GM19035 (cell line): Measurements from ENCODE around the gene PANX2.

Source experiments
- ATAC-seq: cut with Tn5 transposase; IDR thresholded peaks from one replicate; pipeline ENCODE4 v1.9.1; 2021; ENCODE audit not compliant: unreplicated experiment

The PANX2 gene

GRCh38 chr22:50209893-50210292 lies 39.4 kb downstream of the PANX2 start:
- no peak for ATAC-seq

- ATAC-seq = no peak
Measured at GRCh38 chr22:50210378-50211139, 40.0 kb downstream of the PANX2 start.

- ATAC-seq = no peak
Measured at GRCh38 chr22:50211147-50211546, 40.6 kb downstream of the PANX2 start.

DNA sequence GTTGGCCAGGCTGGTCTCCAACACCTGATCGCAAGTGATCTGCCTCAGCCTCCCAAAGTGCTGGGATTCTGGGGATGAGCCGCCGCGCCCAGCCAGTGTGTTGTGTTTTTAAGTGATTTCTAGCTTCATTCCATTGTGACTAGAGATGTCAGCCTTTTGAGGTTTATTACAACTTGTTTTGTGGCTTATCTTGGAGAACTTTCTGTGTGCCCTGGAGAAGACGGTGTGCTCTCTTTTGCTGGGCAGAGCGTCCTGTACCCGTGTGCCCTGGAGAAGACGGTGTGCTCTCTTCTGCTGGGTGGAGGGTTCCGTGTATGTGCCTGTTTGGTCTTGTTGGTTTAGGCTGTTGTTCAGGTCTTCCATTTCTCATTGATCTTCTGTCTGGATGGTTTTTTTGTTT lies 42.7 kb downstream of the PANX2 start:
- ATAC-seq = no peak

DNA sequence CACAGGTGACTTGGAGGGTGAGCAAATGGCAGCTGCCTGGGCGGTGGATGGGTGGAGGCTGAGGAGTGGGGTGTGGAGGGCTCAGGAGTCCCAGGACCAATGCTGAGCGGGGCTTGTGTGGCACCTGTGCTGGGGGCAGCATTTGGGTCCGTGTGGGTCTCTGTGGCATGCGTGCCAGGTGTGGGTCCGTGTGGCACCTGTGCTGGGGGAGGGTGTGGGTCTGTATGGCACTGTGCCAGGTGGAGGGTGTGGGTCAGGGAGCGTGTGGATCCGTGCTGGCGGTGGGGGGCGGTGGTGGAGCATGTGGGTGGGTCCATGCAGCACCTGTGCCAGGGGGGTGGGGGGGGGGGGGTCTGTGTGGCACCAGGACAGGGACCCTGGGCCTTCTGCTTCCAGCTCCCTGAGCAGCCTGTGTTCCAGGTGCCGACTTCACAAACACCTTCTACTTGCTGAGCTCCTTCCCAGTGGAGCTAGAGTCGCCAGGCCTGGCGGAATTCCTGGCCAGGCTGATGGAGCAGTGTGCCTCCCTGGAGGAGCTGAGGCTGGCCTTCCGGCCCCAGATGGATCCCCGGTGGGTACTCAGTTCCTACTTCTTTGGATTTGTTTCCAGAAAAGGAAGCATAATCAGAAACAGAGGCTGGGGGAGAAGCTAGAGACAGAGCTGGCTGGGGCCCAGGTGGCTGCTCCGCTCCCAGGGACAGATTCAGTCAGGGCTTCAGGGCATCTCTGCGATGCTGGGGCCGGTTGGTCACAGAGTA lies 44.9 kb downstream of the PANX2 start:
- ATAC-seq = no peak

DNA sequence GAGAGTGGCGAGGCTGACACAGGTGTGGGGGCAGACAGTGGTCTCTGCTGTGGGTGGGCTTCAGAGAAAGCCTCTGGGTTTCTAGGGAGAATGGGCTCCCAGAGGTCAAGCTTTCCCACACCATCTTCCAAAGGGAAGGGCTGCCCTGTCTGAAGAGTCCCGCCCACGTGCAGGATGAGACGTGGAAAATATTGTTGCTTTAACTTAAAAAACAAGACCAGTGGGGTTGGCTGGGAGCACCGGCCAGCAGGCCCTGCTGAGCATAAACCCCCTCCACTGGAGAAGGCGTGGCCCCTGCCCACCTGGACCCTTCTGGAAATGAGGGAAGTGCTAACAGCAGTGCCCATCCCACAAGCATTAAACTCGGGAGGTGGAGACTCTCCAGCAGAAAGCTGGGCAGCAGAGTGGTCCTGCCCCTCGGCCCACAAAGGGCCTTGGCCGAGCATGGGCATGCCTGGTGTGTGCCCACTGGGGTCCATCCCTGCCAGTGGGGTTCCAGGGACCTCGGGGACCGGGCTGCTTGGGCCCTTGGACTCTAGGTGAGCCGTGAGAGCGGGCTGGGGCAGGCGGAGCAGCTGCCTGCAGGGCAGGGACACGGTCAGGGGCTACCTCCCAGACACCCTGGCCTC lies 45.6 kb downstream of the PANX2 start:
- ATAC-seq = no peak

GRCh38 chr22:50216684-50217520 lies 46.4 kb downstream of the PANX2 start:
- no peak for ATAC-seq

- ATAC-seq = no peak
Measured at GRCh38 chr22:50217543-50218152, 47.1 kb downstream of the PANX2 start.

DNA sequence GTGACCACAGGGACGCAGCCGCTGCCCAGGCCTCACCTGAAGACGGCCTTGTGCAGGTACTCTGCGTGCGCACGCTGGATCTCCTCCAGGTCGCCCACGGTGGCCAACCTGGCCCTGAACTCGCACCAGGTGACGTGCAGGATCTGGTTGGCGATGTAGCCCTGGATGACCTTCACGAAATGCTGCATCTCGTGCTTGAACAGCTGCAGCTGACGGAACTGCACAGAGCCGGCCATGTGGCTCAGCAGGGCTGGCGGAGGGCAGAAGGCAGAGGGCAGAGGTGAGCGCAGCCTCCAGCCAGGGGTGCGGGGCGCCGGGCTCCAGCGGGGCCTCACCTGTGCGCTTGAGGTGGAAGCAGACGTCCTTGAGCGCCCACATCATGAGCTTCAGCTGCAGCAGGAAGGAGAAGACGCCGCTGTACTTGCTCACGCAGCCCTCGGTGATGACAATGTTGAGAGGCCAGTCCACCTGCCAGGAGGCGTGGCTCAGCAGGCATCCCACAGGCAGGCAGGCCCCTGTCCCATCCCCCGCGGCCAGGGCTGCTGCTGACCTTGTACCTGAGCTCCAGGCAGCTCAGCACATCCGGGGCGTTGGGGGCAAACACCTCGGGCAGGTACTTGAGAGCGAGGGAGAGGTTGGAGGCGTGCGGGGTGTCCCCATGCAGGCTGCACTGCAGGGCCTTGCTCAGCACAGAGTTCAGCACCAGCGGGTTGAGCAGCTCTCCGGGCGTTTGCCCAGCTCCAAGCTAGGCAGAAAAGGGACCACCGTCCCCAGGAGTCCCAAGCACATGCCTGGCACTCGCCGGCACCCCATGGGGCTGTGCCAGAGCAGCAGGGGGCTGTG lies 47.8 kb downstream of the PANX2 start:
- ATAC-seq = no peak

DNA sequence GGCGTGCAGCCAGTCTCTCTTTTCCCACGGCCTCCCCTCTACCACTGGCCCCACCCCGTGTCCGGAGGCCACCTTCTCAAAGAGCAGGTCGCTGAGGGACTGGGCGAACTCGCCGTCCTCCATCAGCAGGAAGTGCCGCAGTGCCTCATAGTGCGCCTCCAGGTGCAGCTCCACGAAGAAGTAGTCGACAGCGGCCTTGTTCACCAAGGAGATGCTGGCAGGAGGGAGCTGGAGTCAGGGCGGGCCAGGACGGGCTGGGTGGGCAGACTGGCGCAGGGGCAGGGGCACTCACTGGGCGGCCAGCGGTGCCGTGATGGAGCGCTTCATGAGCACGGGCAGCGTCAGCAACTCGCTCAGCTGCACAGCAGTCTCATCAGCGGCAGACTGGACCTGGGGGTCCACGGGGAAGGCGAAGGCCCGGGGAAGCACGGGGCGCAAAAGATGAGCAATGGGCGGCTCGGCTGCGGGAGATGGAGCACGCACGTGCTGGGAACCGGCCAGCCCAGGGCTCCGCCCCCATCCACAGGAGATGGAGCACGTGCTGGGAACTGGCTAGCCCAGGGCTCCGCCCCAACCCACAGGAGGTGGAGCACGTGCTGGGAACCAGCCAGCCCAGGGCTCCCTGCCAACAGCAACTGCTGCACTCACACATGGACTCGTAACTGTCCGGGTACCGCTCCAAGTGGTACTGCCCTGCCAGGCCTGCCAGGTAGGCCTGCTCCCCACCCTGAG lies 48.6 kb downstream of the PANX2 start:
- ATAC-seq = no peak

DNA sequence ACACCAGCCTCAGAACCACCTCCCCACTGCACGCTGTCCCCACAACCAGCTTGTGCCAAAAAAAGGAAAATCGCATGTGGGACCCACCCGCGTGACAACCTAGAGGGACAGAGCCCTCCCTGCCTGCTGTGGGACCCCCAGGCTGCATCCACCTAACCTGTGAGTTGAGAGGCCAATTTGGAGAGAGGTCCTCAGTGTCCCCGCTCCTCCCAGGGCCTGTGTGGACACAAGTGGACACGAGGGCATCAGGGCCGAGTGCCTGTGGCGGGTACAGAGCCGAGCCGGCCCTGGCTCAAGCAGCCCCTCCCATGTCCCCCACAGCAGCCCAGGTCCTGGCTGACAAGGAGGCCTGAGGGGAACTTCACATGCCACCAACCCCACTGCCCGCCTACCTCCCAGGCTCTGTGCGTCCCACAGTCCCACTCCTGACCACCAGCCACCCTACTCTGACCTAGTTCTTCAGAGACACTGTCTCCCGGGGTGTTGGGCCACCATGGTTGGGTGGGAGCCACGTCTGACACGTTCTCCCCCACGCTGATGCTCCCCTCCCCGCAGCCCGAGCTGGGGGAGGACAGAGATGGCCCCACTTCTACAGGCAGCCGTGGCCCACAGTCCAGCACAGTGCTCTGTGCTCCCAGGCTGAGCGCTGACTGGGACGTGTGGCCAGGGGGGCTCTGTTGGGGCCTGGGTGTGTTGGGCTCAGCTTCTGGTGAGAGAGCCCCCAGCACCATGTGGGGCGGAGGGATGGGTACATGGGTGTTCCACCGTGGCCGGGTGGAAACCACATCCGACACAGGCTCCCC lies 49.5 kb downstream of the PANX2 start:
- no peak for ATAC-seq

DNA sequence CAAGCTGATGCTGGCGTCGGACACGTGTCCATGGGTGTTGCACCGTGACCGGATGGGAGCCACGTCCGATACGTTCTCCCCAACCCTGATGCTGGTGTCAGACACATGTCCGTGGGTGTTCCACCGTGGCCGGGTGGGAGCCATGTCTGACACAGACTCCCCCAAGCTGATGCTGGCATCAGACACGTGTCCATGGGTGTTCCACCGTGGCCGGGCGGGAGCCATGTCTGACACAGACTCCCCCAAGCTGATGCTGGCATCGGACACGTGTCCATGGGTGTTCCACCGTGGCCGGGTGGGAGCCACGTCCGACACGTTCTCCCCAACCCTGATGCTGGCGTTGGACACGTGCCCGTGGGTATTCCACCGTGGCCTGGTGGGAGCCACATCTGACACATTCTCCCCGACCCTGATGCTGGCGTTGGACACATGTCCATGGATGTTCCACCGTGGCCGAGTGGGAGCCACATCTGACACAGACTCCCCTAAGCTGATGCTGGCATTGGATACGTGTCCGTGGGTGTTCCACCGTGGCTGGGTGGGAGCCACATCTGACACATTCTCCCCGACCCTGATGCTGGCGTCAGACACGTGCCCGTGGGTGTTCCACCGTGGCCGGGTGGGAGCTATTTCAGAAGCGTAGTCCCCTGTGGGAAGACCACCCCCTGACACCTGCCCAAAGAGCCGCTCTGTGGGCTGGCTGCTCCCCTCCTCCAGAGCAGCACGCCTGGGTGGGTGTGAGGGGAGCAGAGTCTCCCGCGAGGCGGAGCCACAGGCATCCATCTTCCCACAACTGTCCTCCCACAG lies 50.3 kb downstream of the PANX2 start:
- no peak for ATAC-seq

- no peak for ATAC-seq
Measured at GRCh38 chr22:50221410-50222300, 51.1 kb downstream of the PANX2 start.

DNA sequence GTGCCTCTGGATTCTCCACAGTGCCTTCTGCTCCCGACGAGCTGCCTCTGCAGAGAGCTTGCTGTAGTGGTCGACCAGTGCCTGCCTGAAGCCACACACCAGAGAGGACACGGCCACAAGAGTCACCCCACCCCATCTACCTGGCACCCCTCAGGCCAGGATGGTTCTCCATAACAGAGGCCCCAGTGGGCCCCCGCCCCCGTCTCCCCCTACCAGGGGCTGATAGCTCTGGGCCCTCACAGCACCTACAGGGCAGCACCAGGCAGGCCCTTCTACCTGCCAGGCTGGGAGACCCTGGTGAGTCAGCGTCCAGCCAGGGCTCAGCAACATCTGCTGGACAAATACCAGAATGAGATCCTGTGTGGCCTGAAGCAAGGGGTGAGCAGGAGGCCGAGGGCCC lies 52.0 kb downstream of the PANX2 start:
- no peak for ATAC-seq

DNA sequence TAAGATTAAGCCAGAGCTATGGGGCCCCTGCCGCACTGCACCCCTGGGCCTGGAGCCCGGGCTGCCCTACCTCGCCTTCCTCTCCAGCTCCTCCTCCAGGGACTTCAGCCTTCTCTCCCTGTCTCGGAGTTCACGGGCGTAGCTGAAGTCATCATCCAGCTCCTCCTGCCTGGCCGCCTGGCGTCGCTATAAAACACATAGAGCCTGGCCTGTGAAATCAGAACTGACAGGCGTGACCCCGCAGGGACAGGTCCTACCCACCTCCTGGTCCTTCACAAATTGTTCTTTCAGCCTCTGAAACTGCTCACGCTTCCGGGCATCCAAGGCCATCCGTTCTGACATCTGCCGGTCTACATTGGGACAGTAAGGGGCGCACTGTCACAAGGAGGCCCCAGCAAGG lies 53.5 kb downstream of the PANX2 start:
- ATAC-seq = no peak

DNA sequence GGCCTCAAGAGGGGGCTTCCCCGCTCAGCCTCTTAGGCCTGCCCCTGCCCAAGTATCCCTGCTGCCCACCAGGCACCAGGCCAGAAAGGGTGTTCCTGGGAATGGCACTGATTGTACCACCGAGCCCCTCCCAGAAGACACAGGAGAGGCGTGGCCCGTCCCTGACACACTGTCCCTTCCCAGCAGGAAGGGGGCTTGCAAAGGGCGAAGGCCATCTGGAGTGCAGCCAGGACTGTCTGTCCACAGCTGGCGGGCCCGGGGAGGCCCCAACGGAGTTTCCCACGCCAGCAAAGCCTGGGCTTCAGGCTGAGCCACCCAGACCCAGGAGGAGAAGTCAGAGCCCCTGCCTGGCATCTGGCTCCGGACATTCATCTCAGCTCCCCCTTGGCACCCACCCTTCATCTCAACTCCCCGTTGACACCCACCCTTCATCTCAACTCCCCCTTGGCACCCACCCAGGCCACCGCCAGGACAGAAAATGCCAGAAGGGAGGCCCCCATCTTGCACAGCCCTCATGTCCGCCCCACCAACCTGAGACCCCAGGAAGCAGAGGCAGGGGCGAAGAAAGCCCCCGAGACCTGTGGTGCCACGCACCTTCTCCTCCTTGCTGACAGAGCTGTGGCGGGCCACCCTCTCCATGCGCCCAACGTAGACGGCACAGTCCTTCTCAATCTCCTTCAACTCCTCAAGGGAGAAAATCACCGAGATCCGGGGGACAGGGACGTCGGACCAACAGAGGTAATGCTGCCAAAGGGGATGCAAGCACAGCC lies 54.9 kb downstream of the PANX2 start:
- no peak for ATAC-seq
